ENCODE results near the gene FOXJ1.

Gene FOXJ1

GRCh38 chr17:76163919-76164318 is 22.9 kb upstream of the FOXJ1 start:
- ChIA-PET CTCF (no interaction called here), POLR2A (ENCODE audit: low non-redundant PET) (no interaction called here)
- no peak for DNase-seq (ENCODE audit: low spot score)
- no peak overlapping the region for H3K27ac ChIP-seq
- TF ChIP-seq CTCF (conservative IDR thresholded peaks at IDR 0.05; ENCODE audit: low read depth): no peak

- ChIA-PET CTCF (no interaction called here), POLR2A (ENCODE audit: low non-redundant PET) (no interaction called here)
- H3K27ac ChIP-seq: no peak overlapping the region
- DNase-seq (ENCODE audit: low spot score): no peak
- TF ChIP-seq CTCF (conservative IDR thresholded peaks at IDR 0.05; ENCODE audit: low read depth): no peak
Observed at GRCh38 chr17:76161619-76162266, 20.7 kb upstream of the FOXJ1 start.

GRCh38 chr17:76160896-76161528 is 20.0 kb upstream of the FOXJ1 start:
- TF ChIP-seq CTCF (conservative IDR thresholded peaks at IDR 0.05; ENCODE audit: low read depth): no peak
- POLR2A ChIA-PET (ENCODE audit: low non-redundant PET): no interaction called here
- CTCF ChIA-PET: no interaction called here

GRCh38 chr17:76159157-76159556 is 18.1 kb upstream of the FOXJ1 start:
- no peak for TF ChIP-seq CTCF (conservative IDR thresholded peaks at IDR 0.05; ENCODE audit: low read depth)
- ChIA-PET POLR2A (ENCODE audit: low non-redundant PET) (no interaction called here), CTCF (interaction anchor here (0.6 to 1.2 kb wide), 2 partner anchors 21 to 1582 kb away, joined by 3 to 4 read pairs; no protein-coding TSS in a partner anchor)
- no peak overlapping the region for H3K27ac ChIP-seq
- DNase-seq (ENCODE audit: low spot score): no peak

More at GRCh38 chr17:76160896-76161528, 20.0 kb upstream of the FOXJ1 start:
- no peak overlapping the region for H3K27ac ChIP-seq
- no peak for DNase-seq (ENCODE audit: low spot score)

- H3K27ac ChIP-seq: no peak overlapping the region
- TF ChIP-seq CTCF (conservative IDR thresholded peaks at IDR 0.05; ENCODE audit: low read depth): no peak
- ChIA-PET POLR2A (ENCODE audit: low non-redundant PET) (no interaction called here), CTCF (interaction anchor here (0.6 kb wide), 1 partner anchor 18 kb away, joined by 4 read pairs; no protein-coding TSS in a partner anchor)
- no peak for DNase-seq (ENCODE audit: low spot score)
Observed at GRCh38 chr17:76157759-76158158, 16.7 kb upstream of the FOXJ1 start.

- POLR2A ChIA-PET (ENCODE audit: low non-redundant PET): interaction anchor here (0.6 kb wide), 1 partner anchor 179 kb away, joined by 4 read pairs; no protein-coding TSS in a partner anchor
- H3K27ac ChIP-seq: no peak overlapping the region
- TF ChIP-seq CTCF (conservative IDR thresholded peaks at IDR 0.05; ENCODE audit: low read depth): no peak
- no peak for DNase-seq (ENCODE audit: low spot score)
- CTCF ChIA-PET: interaction anchor here (0.6 to 2.0 kb wide), 2 partner anchors 35 to 91 kb away, joined by 3 to 7 read pairs; no protein-coding TSS in a partner anchor
Observed at GRCh38 chr17:76156662-76156991, 15.6 kb upstream of the FOXJ1 start.
